ENCODE results near the gene PAWR.
A peak's percentile ranks its signal among the peaks of the same experiment; 100 is the strongest.

The PAWR gene

DNA sequence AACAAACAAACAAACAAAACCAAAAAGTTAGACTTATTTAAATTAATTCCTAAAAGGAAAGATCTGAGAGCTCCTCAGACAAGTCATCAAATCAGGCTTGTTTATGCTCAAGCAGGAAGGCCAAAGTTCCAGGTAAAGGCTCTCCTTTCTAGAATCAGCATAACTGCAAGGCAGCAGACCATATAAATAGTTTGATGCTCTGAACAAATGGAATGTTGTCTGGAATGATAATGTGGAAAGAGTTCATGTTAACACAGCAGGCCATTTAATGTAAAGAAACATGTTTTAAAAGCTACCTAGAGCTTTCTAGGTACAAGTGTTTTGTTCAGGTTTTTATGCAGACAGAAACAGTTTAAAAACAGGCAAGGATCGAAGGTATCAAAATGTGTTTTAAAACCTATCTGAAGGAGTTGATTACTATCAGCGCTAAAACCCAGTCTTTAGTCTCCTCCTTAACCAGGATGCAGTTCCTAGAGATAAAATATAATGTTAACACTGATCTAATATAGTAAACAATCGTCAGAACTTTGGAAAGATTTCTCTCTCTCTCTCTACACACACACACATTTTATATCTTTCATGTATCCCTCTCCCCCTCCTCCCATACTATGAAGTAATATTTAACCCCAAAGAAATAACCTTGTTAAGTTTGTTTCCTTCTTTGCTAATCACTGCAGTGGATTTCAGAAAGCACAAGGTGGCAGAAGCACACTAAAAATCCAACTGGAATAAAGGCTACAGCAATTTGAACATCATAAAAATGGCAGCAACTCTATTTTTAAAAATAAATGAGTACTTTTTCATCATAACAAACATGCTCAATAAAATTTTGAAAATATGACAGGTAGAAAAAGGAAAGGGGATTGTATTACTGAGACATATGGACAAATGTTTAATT, 135.5 kb downstream of the PAWR start:
- Histone ChIP-seq H3F3A (ENCODE audit: insufficient read depth, low read length) (no peaks in the 10 kb centered on the region), H3K27me3 (replicated peaks; ENCODE audit: insufficient read depth, low read length) (no peaks in the 10 kb centered on the region), H3K9me3 (replicated peaks; ENCODE audit: insufficient read depth, low read length) (no peaks in the 10 kb centered on the region), H3K4me1 (ENCODE audit: low read length) (no peaks in the 10 kb centered on the region), H3K9me2 (replicated peaks; ENCODE audit: insufficient read depth, low read length) (no peaks in the 10 kb centered on the region), H3K79me2 (ENCODE audit: low read length) (no peaks in the 10 kb centered on the region), H3K4me3 (ENCODE audit: low read length) (no peak overlapping the region), H4K20me1 (ENCODE audit: insufficient read depth, low read length) (no peaks in the 10 kb centered on the region), H3K27ac (ENCODE audit: low read length) (no peak overlapping the region), H3K4me2 (ENCODE audit: low read depth, low read length) (no peak overlapping the region), H3K36me3 (replicated peaks; ENCODE audit: insufficient read depth, low read length) (no peaks in the 10 kb centered on the region), H2AFZ (ENCODE audit: low read length) (no peak overlapping the region), H3K9ac (ENCODE audit: low read length) (no peak overlapping the region)
- no peak for TF ChIP-seq EZH2 (optimal IDR thresholded peaks at IDR 0.05; ENCODE audit: low read depth, low read length)
- TF ChIP-seq, protein P1, sequence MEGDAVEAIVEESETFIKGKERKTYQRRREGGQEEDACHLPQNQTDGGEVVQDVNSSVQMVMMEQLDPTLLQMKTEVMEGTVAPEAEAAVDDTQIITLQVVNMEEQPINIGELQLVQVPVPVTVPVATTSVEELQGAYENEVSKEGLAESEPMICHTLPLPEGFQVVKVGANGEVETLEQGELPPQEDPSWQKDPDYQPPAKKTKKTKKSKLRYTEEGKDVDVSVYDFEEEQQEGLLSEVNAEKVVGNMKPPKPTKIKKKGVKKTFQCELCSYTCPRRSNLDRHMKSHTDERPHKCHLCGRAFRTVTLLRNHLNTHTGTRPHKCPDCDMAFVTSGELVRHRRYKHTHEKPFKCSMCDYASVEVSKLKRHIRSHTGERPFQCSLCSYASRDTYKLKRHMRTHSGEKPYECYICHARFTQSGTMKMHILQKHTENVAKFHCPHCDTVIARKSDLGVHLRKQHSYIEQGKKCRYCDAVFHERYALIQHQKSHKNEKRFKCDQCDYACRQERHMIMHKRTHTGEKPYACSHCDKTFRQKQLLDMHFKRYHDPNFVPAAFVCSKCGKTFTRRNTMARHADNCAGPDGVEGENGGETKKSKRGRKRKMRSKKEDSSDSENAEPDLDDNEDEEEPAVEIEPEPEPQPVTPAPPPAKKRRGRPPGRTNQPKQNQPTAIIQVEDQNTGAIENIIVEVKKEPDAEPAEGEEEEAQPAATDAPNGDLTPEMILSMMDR (IDR thresholded peaks at IDR 0.05; ENCODE audit: low read length): peak; percentile 34
- DNase-seq: no peak

- H3K4me3 ChIP-seq (ENCODE audit: low read length): no peak overlapping the region
- H4K20me1 ChIP-seq (ENCODE audit: insufficient read depth, low read length): no peaks in the 10 kb centered on the region
- TF ChIP-seq, protein P1 (IDR thresholded peaks at IDR 0.05; ENCODE audit: low read length): no peak
- no peak for TF ChIP-seq EZH2phosphoT487 (IDR thresholded peaks at IDR 0.05; ENCODE audit: low read length)
- TF ChIP-seq EZH2 (optimal IDR thresholded peaks at IDR 0.05; ENCODE audit: low read depth, low read length): no peak
- H3K36me3 ChIP-seq (replicated peaks; ENCODE audit: insufficient read depth, low read length): no peaks in the 10 kb centered on the region
- H3F3A ChIP-seq (ENCODE audit: insufficient read depth, low read length): no peaks in the 10 kb centered on the region
- no peak overlapping the region for H3K27ac ChIP-seq (ENCODE audit: low read length)
- no peak overlapping the region for H3K9ac ChIP-seq (ENCODE audit: low read length)
- no peak overlapping the region for H2AFZ ChIP-seq (ENCODE audit: low read length)
- no peak overlapping the region for H3K4me2 ChIP-seq (ENCODE audit: low read depth, low read length)
- no peaks in the 10 kb centered on the region for H3K4me1 ChIP-seq (ENCODE audit: low read length)
- DNase-seq: no peak
- H3K27me3 ChIP-seq (replicated peaks; ENCODE audit: insufficient read depth, low read length): no peaks in the 10 kb centered on the region
- H3K79me2 ChIP-seq (ENCODE audit: low read length): no peaks in the 10 kb centered on the region
- H3K9me2 ChIP-seq (replicated peaks; ENCODE audit: insufficient read depth, low read length): no peaks in the 10 kb centered on the region
- H3K9me3 ChIP-seq (replicated peaks; ENCODE audit: insufficient read depth, low read length): no peaks in the 10 kb centered on the region
These were observed 136.7 kb downstream of the PAWR start for GRCh38 chr12:79553863-79554574.

DNA sequence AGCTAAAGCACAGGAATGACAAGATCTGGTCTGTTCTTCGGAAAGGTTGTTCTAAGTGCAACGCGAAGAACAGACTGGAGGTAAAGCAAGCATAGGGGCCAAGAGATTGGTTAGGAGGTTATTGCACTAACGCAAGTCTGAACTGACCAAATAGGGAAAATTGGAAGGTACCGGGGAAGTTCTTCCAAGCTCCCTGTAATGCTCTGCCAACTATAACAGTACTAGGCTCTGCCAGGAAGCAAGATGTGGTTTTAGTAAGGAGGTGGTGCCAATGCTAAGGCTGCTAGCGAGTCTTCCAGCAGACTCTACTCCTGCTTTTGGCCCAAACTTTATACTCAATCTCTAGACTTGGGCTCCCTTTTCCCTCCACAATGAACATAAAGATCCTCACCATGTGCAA, 138.6 kb downstream of the PAWR start:
- Histone ChIP-seq H2AFZ (ENCODE audit: low read length) (no peak overlapping the region), H3K9me2 (replicated peaks; ENCODE audit: insufficient read depth, low read length) (no peaks in the 10 kb centered on the region), H3K27ac (ENCODE audit: low read length) (no peak overlapping the region), H3K79me2 (ENCODE audit: low read length) (no peaks in the 10 kb centered on the region), H3K4me2 (ENCODE audit: low read depth, low read length) (no peak overlapping the region), H3K4me1 (ENCODE audit: low read length) (no peaks in the 10 kb centered on the region), H3K36me3 (replicated peaks; ENCODE audit: insufficient read depth, low read length) (no peaks in the 10 kb centered on the region), H3K9me3 (replicated peaks; ENCODE audit: insufficient read depth, low read length) (no peaks in the 10 kb centered on the region), H3K4me3 (ENCODE audit: low read length) (no peak overlapping the region), H4K20me1 (ENCODE audit: insufficient read depth, low read length) (no peaks in the 10 kb centered on the region), H3F3A (ENCODE audit: insufficient read depth, low read length) (no peaks in the 10 kb centered on the region), H3K9ac (ENCODE audit: low read length) (no peak overlapping the region), H3K27me3 (replicated peaks; ENCODE audit: insufficient read depth, low read length) (no peaks in the 10 kb centered on the region)
- TF ChIP-seq EZH2phosphoT487 (IDR thresholded peaks at IDR 0.05; ENCODE audit: low read length) (no peak), EZH2 (optimal IDR thresholded peaks at IDR 0.05; ENCODE audit: low read depth, low read length) (no peak)
- TF ChIP-seq, protein P1 (IDR thresholded peaks at IDR 0.05; ENCODE audit: low read length): no peak
- DNase-seq: no peak

Measured in MM.1S (cell line).